HepG2 (cell line): ENCODE data around the gene UTRN. TPM values are rescaled to one million over a fixed set of nuclear protein-coding genes. Genes with fewer than 3 reads are reported as not detected.

Experiments
- ATAC-seq: fragments of 200-7000 bp; cut with Tn5 transposase; 3 replicates; pipeline ENCODE4 v1.9.1; 2020; ENCODE audit warnings: mild to moderate bottlenecking, moderate library complexity
- BruUV-seq: library from RNA; stranded (reverse); fragments of 400-500 nt; replicated peaks from 2 replicates; lab custom pipeline; 2021; lab: Mats Ljungman, UMichigan
- CTCF ChIA-PET: fragments of 300-600 bp; formaldehyde crosslinking; extraction: SDS; loops from one replicate; lab custom pipeline; 2021; ENCODE audit warnings: low total read pairs, inconsistent platforms, low intra/inter-chr PET ratio; lab: Yijun Ruan, JAX
- POLR2A ChIA-PET: fragments of 350-600 bp; sonication (Branson Sonifier 250); formaldehyde crosslinking; loops from one replicate; lab custom pipeline; 2020; ENCODE audit warnings: antibody characterized with exemption, inconsistent platforms; lab: Yijun Ruan, JAX
- DNase-seq: peaks from one replicate; pipeline ENCODE4 v3.0.0-alpha.2; 2015; ENCODE audit warnings: low spot score
- FAIRE-seq: peaks from 3 replicates; lab custom pipeline; 2011; peaks lifted over from hg19 to GRCh38; lab: Jason Lieb, UNC
- H2AFZ ChIP-seq: one replicate; pipeline ENCODE4 v1.6.1; 2011; ENCODE audit warnings: low read length, inconsistent platforms
- H3K27ac ChIP-seq: fragments of 300-600 bp; 3 replicates; pipeline ENCODE4 v1.8.0; 2011; ENCODE audit warnings: mixed run types, mild to moderate bottlenecking, mixed read lengths, low read length, inconsistent platforms; ENCODE audit not compliant: insufficient read depth; ENCODE audit errors: extremely low read length
- H3K27me3 ChIP-seq, 2 experiments: fragments of 200-600 bp in 1 of 2; 2 replicates in 1 of 2; 3 replicates in 1 of 2; pipeline versions ENCODE4 v1.6.0 to v1.8.0; 2011; ENCODE audit warnings: low read length in 2 of 2, mild to moderate bottlenecking in 2 of 2, moderate library complexity in 2 of 2, inconsistent platforms in 1 of 2; ENCODE audit not compliant: insufficient read depth in 2 of 2, control insufficient read depth in 1 of 2
- H3K36me3 ChIP-seq, 2 experiments: fragments of 200-600 bp in 1 of 2; replicated peaks in 1 of 2; 2 replicates in 1 of 2; 3 replicates in 1 of 2; pipeline versions ENCODE4 v1.5.1 to v1.8.0; 2011; ENCODE audit warnings: low read length in 2 of 2, inconsistent platforms in 1 of 2; ENCODE audit not compliant: insufficient read depth in 2 of 2, control insufficient read depth in 1 of 2
- H3K4me1 ChIP-seq: 2 replicates; pipeline ENCODE4 v1.5.1; 2012; ENCODE audit warnings: low read length, inconsistent platforms; ENCODE audit not compliant: insufficient read depth
- H3K4me2 ChIP-seq: 2 replicates; pipeline ENCODE4 v1.6.0; 2011; ENCODE audit warnings: low read depth, low read length, inconsistent platforms
- H3K4me3 ChIP-seq, 3 experiments: fragments of 200-600 bp in 1 of 3; sonication (generic), shearing (Covaris generic) in 1 of 3; replicated peaks in 1 of 3; 2 replicates each; pipeline ENCODE4 v1.5.1; 2011 to 2016; ENCODE audit warnings: low read length in 3 of 3, inconsistent platforms in 2 of 3, low read depth in 2 of 3, mild to moderate bottlenecking in 2 of 3, control low read depth in 1 of 3, mixed read lengths in 1 of 3; ENCODE audit not compliant: insufficient read depth in 1 of 3
- H3K79me2 ChIP-seq: one replicate; pipeline ENCODE4 v1.6.1; 2011; ENCODE audit warnings: low read length, inconsistent platforms; ENCODE audit not compliant: insufficient read depth
- H3K9ac ChIP-seq: 2 replicates; pipeline ENCODE4 v1.6.0; 2011; ENCODE audit warnings: mild to moderate bottlenecking, low read depth, low read length, inconsistent platforms; ENCODE audit not compliant: insufficient read depth
- H3K9me3 ChIP-seq: 2 replicates; pipeline ENCODE4 v1.5.1; 2012; ENCODE audit warnings: mild to moderate bottlenecking, low read length
- H4K20me1 ChIP-seq: 2 replicates; pipeline ENCODE4 v1.6.0; 2011; ENCODE audit warnings: inconsistent platforms, mild to moderate bottlenecking, low read length, moderate library complexity; ENCODE audit not compliant: insufficient read depth
- EP300 ChIP-seq, 3 experiments: sonication (generic) in 1 of 3; formaldehyde crosslinking in 1 of 3; IDR thresholded peaks; 2 replicates each; pipeline versions ENCODE4 v1.5.1 to v1.6.1; 2011 to 2020; ENCODE audit warnings: low read depth in 2 of 3, low read length in 2 of 3, borderline replicate concordance in 1 of 3, improper control_type of control experiment in 1 of 3, mild to moderate bottlenecking in 1 of 3, missing genetic modification reagents in 1 of 3, moderate library complexity in 1 of 3
- IKZF4 ChIP-seq: sonication (generic); formaldehyde crosslinking; IDR thresholded peaks from 2 replicates; pipeline ENCODE4 v1.5.1; 2020; ENCODE audit warnings: borderline replicate concordance, mild to moderate bottlenecking, low read depth, missing genetic modification reagents; ENCODE audit errors: not compliant biosample characterization
- SIN3A ChIP-seq: IDR thresholded peaks from 2 replicates; pipeline ENCODE4 v1.6.1; 2011; ENCODE audit warnings: low read depth, mild to moderate bottlenecking, control low read depth, low read length, borderline replicate concordance
- SMAD1 ChIP-seq: sonication (generic); formaldehyde crosslinking; IDR thresholded peaks from 2 replicates; pipeline ENCODE4 v1.4.0; 2020; ENCODE audit warnings: missing genetic modification reagents, low read depth, mild to moderate bottlenecking, borderline replicate concordance
- SRSF1 ChIP-seq: fragments of 200-400 bp; formaldehyde crosslinking; optimal IDR thresholded peaks from 2 replicates; pipeline ENCODE3; 2017; ENCODE audit warnings: mild to moderate bottlenecking, low read depth, low read length, moderate library complexity
- ZBTB1 ChIP-seq: sonication (generic); formaldehyde crosslinking; IDR thresholded peaks from 2 replicates; pipeline ENCODE4 v1.4.0; 2020; ENCODE audit warnings: missing genetic modification reagents, borderline replicate concordance
- ZNF766 ChIP-seq: sonication (generic); formaldehyde crosslinking; IDR thresholded peaks from 2 replicates; pipeline ENCODE4 v1.5.0; 2020; ENCODE audit warnings: missing genetic modification reagents, borderline replicate concordance
- ZNF782 ChIP-seq: sonication (generic); formaldehyde crosslinking; IDR thresholded peaks from 2 replicates; pipeline ENCODE4 v1.4.0; 2020; ENCODE audit warnings: missing genetic modification reagents, mild to moderate bottlenecking, borderline replicate concordance
- ZNF83 ChIP-seq: sonication (generic); formaldehyde crosslinking; IDR thresholded peaks from 2 replicates; pipeline ENCODE4 v1.4.0; 2020; ENCODE audit warnings: missing genetic modification reagents, mild to moderate bottlenecking, borderline replicate concordance
- ZSCAN30 ChIP-seq: sonication (generic); formaldehyde crosslinking; IDR thresholded peaks from 2 replicates; pipeline ENCODE4 v1.5.0; 2020; ENCODE audit warnings: mild to moderate bottlenecking, missing genetic modification reagents
- WGBS: methylation state at CpG from one replicate; pipeline ENCODE4 v1.1.6; 2017; ENCODE audit warnings: low lambda C conversion rate; 5-methylcytosine and 5-hydroxymethylcytosine counted together
- in situ Hi-C: cut with HindIII; loops from 2 replicates; pipeline ENCODE4 v1.10.0; 2017; ENCODE audit warnings: low pct_unique_long_range_greater_than_20kb; ENCODE audit not compliant: extremely low pct_ligation_motif_present
- intact Hi-C: fragments of 100-400 bp; cut with micrococcal nuclease; formaldehyde crosslinking; loops from one replicate; pipeline ENCODE4 v1.10.0; 2022; ENCODE audit not compliant: unreplicated experiment
- polyA plus RNA-seq, 8 experiments: library from polyadenylated mRNA; depleted of rRNA in 3 of 8; stranded (reverse) in 7 of 8; unstranded in 1 of 8; fragments of >200 nt; fragmentation: Illumina TruSeq in 4 of 8; extraction: Trizol in 4 of 8; gene quantifications; 2 replicates each; pipeline versions ENCODE4 v1.2.1 to v1.2.3, GENCODE V29; 2011 to 2016; ENCODE audit warnings: low read depth in 4 of 8, missing spikeins in 1 of 8, mixed read lengths in 1 of 8; ENCODE audit not compliant: insufficient read depth in 1 of 8
- total RNA-seq, 5 experiments: library from RNA; depleted of rRNA; stranded (reverse); fragments of >200 nt; fragmentation: Illumina TruSeq; extraction: Trizol; gene quantifications; 2 replicates each; pipeline ENCODE4 v1.2.3, GENCODE V29; 2016; ENCODE audit warnings: low read depth in 1 of 5
- TF ChIP-seq, protein P1 (sequence below): sonication (generic); formaldehyde crosslinking; IDR thresholded peaks from 2 replicates; pipeline ENCODE4 v1.5.1; 2020; ENCODE audit warnings: mild to moderate bottlenecking, missing genetic modification reagents, borderline replicate concordance
- TF ChIP-seq, protein P2 (sequence below): sonication (generic); formaldehyde crosslinking; IDR thresholded peaks from 2 replicates; pipeline ENCODE4 v1.4.0; 2020; ENCODE audit warnings: missing genetic modification reagents

The UTRN gene
- total and polyA plus RNA-seq, 2 of the 13 experiments (the other 11 are each of a cell fraction or from before 2014, with no cell fraction given) = 102 to 116 TPM

- Histone ChIP-seq H3K36me3 (peaks cover 4 to 15% of the 10 kb centered on the region in 2 experiments; a peak in 3 of 5 replicates), H3K4me1 (peaks cover 43% of the 10 kb centered on the region), H2AFZ (no peak overlapping the region), H3K4me3 (peak overlapping the region; percentile 87 to 99 (median 89)), H3K79me2 (peaks cover 66% of the 10 kb centered on the region), H3K4me2 (peak overlapping the region; percentile 96), H3K9ac (peak overlapping the region; percentile 84), H3K27me3 (peaks cover 0 to 3% of the 10 kb centered on the region in 2 experiments; a peak in 1 of 5 replicates), H4K20me1 (peaks cover 13% of the 10 kb centered on the region), H3K27ac (peak overlapping the region; percentile 88), H3K9me3 (no peaks in the 10 kb centered on the region)
- no peak for FAIRE-seq
- ChIA-PET POLR2A (interaction anchor here (0.8 to 2.5 kb wide), 6 partner anchors 12 to 196 kb away, joined by 3 to 21 read pairs (median 7); no protein-coding TSS in a partner anchor), CTCF (no interaction called here)
- in situ Hi-C loops (loop anchor here (5.0 kb wide), 1 partner anchor 68 kb away; no protein-coding TSS in a partner anchor), intact Hi-C loops (loop anchor here (5.0 kb wide), 2 partner anchors 37 to 152 kb away; no protein-coding TSS in a partner anchor)
- WGBS = under 1% methylated on average over 15 of the region's 15 CpGs
- DNase-seq = no peak
- BruUV-seq = no TSS peak
- no peak for ATAC-seq
- TF ChIP-seq ZNF83 (no peak), IKZF4 (CRISPR knock-in tag) (no peak), ZNF766 (no peak), EP300 (IDR thresholded peaks at IDR 0.05; ENCODE audit: low read depth in 2 of 2, low read length in 2 of 2) (0 out of 4 replicates have a peak, but pooled peaks of 1 of the 2 experiments have one; percentile 1), EP300 (CRISPR knock-in tag; IDR thresholded peaks at IDR 0.05; ENCODE audit: borderline replicate concordance) (no peak), SRSF1 (no peak), SMAD1 (no peak), ZBTB1 (no peak), SIN3A (no peak), ZSCAN30 (0 out of 2 replicates have a peak, but pooled peaks have one; percentile 21), ZNF782 (CRISPR knock-in tag) (no peak)
- TF ChIP-seq, protein P1, sequence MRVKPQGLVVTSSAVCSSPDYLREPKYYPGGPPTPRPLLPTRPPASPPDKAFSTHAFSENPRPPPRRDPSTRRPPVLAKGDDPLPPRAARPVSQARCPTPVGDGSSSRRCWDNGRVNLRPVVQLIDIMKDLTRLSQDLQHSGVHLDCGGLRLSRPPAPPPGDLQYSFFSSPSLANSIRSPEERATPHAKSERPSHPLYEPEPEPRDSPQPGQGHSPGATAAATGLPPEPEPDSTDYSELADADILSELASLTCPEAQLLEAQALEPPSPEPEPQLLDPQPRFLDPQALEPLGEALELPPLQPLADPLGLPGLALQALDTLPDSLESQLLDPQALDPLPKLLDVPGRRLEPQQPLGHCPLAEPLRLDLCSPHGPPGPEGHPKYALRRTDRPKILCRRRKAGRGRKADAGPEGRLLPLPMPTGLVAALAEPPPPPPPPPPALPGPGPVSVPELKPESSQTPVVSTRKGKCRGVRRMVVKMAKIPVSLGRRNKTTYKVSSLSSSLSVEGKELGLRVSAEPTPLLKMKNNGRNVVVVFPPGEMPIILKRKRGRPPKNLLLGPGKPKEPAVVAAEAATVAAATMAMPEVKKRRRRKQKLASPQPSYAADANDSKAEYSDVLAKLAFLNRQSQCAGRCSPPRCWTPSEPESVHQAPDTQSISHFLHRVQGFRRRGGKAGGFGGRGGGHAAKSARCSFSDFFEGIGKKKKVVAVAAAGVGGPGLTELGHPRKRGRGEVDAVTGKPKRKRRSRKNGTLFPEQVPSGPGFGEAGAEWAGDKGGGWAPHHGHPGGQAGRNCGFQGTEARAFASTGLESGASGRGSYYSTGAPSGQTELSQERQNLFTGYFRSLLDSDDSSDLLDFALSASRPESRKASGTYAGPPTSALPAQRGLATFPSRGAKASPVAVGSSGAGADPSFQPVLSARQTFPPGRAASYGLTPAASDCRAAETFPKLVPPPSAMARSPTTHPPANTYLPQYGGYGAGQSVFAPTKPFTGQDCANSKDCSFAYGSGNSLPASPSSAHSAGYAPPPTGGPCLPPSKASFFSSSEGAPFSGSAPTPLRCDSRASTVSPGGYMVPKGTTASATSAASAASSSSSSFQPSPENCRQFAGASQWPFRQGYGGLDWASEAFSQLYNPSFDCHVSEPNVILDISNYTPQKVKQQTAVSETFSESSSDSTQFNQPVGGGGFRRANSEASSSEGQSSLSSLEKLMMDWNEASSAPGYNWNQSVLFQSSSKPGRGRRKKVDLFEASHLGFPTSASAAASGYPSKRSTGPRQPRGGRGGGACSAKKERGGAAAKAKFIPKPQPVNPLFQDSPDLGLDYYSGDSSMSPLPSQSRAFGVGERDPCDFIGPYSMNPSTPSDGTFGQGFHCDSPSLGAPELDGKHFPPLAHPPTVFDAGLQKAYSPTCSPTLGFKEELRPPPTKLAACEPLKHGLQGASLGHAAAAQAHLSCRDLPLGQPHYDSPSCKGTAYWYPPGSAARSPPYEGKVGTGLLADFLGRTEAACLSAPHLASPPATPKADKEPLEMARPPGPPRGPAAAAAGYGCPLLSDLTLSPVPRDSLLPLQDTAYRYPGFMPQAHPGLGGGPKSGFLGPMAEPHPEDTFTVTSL (CRISPR knock-in tag) = no peak
- TF ChIP-seq, protein P2, sequence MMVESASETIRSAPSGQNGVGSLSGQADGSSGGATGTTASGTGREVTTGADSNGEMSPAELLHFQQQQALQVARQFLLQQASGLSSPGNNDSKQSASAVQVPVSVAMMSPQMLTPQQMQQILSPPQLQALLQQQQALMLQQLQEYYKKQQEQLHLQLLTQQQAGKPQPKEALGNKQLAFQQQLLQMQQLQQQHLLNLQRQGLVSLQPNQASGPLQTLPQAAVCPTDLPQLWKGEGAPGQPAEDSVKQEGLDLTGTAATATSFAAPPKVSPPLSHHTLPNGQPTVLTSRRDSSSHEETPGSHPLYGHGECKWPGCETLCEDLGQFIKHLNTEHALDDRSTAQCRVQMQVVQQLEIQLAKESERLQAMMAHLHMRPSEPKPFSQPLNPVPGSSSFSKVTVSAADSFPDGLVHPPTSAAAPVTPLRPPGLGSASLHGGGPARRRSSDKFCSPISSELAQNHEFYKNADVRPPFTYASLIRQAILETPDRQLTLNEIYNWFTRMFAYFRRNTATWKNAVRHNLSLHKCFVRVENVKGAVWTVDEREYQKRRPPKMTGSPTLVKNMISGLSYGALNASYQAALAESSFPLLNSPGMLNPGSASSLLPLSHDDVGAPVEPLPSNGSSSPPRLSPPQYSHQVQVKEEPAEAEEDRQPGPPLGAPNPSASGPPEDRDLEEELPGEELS = no peak
Observed at GRCh38 chr6:144285548-144285797, 338 bp downstream of the UTRN start.
